Measurements from ENCODE around the gene PACSIN1.

The PACSIN1 gene

DNA sequence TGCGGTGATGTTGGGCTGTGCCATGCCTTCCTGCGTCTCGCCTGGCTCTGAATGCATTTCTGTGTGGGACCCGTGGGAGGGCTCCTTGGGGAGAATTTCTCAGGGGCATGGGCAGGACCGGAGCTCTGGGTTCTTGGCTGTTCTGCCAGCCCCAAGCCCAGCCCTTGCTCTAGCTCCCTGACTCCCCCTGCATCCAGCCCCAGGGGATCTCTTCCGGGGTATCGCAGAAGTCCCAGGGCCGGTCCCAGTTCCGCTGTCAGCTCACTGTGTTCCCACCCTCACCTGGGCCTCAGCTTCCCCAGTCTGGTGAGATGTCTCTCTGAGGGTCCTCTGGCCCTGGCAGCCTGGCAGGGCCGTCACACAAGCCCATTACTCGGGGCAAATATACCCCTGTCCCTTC, 69.8 kb downstream of the PACSIN1 start:
- no peak overlapping the region for H3K4me3 ChIP-seq (ENCODE audit: low read length)
- H3K4me2 ChIP-seq (ENCODE audit: low read length): no peak overlapping the region
- H3K36me3 ChIP-seq (ENCODE audit: insufficient read depth, low read length): no peaks in the 10 kb centered on the region
- no peaks in the 10 kb centered on the region for H3K4me1 ChIP-seq (ENCODE audit: control insufficient read depth, insufficient read depth, low read length)
- H3K9me3 ChIP-seq (replicated peaks; ENCODE audit: low read length): no peaks in the 10 kb centered on the region
- H3K27me3 ChIP-seq (ENCODE audit: control insufficient read depth, insufficient read depth, low read length): no peaks in the 10 kb centered on the region
- no peak overlapping the region for H3K9ac ChIP-seq (ENCODE audit: low read depth, low read length)

DNA sequence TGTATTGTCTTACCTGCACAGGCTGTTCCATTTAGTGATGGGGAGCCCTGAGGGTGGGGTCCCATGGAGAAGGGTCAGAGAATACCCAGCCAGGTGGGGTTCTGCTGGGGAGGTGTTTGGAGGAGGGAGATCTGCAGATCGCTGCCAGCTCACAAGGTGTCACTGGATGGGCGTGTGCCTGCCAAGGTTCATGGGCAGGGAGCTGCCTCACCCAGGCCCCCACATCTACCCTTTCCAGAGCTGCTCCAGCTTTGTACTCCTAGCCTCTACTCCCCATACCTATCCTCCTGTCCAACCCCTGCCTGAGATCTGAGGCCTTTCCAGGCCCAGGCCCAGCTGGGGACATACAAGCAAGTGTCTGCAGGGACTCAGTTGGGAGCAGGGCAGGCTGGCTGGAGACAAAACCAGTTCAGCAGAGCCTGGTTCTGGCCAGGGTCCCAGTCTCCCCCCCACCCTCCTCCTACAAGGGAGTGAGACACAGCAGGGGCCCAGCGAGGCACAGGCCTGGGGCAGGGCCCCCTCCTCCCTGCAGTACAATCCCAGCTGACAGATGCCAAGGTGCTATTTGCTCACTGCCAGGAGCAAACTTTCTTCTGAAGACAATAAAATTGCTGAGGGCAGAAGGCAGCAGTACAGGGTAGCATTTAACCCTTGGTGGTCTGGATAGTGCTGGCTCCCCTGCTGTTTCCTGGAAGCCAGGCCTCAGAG, 70.5 kb downstream of the PACSIN1 start:
- H3K4me1 ChIP-seq (ENCODE audit: control insufficient read depth, insufficient read depth, low read length): no peaks in the 10 kb centered on the region
- H3K36me3 ChIP-seq (ENCODE audit: insufficient read depth, low read length): no peaks in the 10 kb centered on the region
- no peak overlapping the region for H3K9ac ChIP-seq (ENCODE audit: low read depth, low read length)
- no peak overlapping the region for H3K4me3 ChIP-seq (ENCODE audit: low read length)
- H3K9me3 ChIP-seq (replicated peaks; ENCODE audit: low read length): no peaks in the 10 kb centered on the region
- no peaks in the 10 kb centered on the region for H3K27me3 ChIP-seq (ENCODE audit: control insufficient read depth, insufficient read depth, low read length)
- H3K4me2 ChIP-seq (ENCODE audit: low read length): no peak overlapping the region

DNA sequence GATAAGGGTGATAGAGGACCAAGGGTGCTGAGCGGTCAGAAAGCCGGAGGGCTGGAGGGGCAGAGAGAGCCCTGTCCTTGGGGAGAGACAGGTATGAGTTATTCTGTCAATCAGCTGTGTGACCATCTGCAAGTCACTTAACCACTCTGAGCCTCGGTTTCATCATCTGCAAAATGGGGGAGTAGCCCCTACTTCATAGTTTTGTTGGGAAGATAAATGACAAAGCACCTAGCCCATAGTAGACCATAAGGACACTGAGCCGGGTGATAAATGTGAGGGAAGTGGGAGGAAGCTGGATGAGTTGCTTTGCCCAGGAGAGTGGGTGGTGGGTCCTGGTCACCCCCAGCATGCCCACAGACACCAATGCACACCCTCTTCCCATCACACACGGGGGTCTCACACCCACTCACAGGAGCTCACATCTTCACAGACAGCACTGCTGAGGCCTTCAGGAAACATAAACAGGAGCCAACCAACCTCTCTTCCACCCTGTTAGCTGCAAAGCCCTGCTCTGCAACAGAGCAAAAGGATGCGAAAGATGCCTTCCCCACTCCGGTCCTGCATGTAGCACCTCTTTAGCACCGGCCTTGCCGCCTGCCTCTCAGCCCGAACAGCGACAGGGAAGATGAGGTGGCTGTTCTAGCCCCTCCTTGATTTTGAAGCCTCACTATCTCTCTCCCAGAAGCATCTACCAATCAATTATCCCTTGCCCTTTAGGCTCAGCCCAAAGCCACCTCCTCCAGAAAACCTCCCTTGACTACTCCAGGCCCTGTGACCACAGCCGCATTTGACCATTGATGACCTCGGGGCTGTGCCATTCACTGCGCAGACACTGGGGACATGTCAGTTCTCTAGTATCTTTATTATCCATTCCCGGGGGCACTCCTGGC, 71.3 kb downstream of the PACSIN1 start:
- Histone ChIP-seq H3K4me1 (ENCODE audit: control insufficient read depth, insufficient read depth, low read length) (no peaks in the 10 kb centered on the region), H3K27me3 (ENCODE audit: control insufficient read depth, insufficient read depth, low read length) (no peaks in the 10 kb centered on the region), H3K9me3 (replicated peaks; ENCODE audit: low read length) (no peaks in the 10 kb centered on the region), H3K4me3 (ENCODE audit: low read length) (no peak overlapping the region), H3K9ac (ENCODE audit: low read depth, low read length) (no peak overlapping the region), H3K36me3 (ENCODE audit: insufficient read depth, low read length) (no peaks in the 10 kb centered on the region), H3K4me2 (ENCODE audit: low read length) (no peak overlapping the region)

DNA sequence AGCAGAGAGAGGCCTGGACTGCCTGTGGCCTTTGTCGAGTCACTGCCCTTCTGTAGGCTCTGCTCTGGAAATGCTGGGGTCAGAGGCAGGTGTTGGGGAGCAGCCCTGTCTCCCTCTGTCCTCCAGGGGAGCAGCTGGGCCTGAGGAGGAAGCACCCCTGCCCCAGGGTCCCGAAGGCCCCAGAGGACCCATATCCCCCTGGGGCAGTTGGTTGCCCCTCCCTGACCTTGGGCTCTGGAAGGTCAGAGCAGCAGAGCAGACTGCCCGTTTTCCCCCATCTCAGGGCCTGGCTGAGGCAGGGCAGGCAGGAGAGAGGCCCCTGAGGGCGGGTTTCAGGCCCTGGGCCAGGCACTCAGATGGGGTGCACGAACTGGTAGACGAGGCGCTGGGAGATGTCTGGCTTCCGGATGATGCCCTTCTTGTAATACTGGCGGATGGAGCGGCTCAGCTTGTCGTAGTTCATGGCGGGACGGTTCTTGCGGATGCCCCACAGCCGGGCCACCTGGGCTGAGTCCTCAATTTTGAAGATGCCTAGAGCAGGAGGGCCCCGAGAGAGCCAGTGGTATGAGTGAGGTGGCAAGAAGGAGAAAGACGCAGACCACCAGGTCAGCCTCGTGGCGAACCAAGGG, 72.2 kb downstream of the PACSIN1 start:
- peaks cover under 1% of the 10 kb centered on the region for H3K4me1 ChIP-seq (ENCODE audit: control insufficient read depth, insufficient read depth, low read length)
- H3K27me3 ChIP-seq (ENCODE audit: control insufficient read depth, insufficient read depth, low read length): no peaks in the 10 kb centered on the region
- no peaks in the 10 kb centered on the region for H3K36me3 ChIP-seq (ENCODE audit: insufficient read depth, low read length)
- H3K9ac ChIP-seq (ENCODE audit: low read depth, low read length): no peak overlapping the region
- no peak overlapping the region for H3K4me3 ChIP-seq (ENCODE audit: low read length)
- no peak overlapping the region for H3K4me2 ChIP-seq (ENCODE audit: low read length)
- no peaks in the 10 kb centered on the region for H3K9me3 ChIP-seq (replicated peaks; ENCODE audit: low read length)

DNA sequence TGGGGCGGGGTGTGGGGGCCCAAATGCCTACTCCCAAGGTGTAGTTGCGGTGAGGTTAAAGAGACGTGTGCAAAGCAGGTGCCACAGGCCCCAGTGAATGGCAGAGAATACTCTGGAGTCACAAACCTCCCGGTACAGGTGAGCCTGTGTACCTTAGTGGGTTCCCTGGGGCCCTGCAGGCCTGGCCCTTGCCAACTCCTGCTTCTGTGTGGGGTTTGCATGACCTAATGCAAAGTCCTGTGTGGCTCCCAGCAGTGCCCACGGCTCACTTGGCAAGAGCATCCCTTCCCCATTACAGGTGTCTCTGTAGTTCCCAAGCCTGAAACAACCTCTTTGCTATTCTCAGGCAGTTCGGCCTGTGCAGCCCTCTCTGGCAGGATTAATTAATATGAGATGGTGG, 72.7 kb downstream of the PACSIN1 start:
- Histone ChIP-seq H3K9me3 (replicated peaks; ENCODE audit: low read length) (no peaks in the 10 kb centered on the region), H3K9ac (ENCODE audit: low read depth, low read length) (no peak overlapping the region), H3K36me3 (ENCODE audit: insufficient read depth, low read length) (no peaks in the 10 kb centered on the region), H3K4me1 (ENCODE audit: control insufficient read depth, insufficient read depth, low read length) (peaks cover 6% of the 10 kb centered on the region), H3K4me3 (ENCODE audit: low read length) (no peak overlapping the region), H3K27me3 (ENCODE audit: control insufficient read depth, insufficient read depth, low read length) (no peaks in the 10 kb centered on the region), H3K4me2 (ENCODE audit: low read length) (no peak overlapping the region)

DNA sequence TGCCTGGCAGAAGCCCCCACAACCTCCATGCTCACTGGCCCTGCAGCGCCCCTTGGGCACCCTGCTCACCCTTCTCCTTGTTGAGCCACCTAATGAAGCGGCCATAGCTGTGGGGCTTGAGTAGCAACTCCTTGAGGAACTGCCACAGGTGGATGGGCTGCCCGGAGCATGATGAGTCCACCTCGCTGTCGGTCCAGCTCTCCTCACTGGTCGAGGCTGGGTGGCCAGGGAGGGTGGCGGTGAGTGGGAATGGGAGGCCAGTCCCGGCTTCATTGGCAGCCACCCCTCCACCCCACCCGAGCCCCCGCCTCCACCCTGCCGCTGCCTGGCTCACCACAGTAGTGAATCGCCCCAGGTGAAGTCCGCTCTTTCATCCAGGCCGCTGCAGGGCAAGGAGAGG, 73.3 kb downstream of the PACSIN1 start:
- H3K9ac ChIP-seq (ENCODE audit: low read depth, low read length): no peak overlapping the region
- H3K4me2 ChIP-seq (ENCODE audit: low read length): no peak overlapping the region
- no peaks in the 10 kb centered on the region for H3K9me3 ChIP-seq (replicated peaks; ENCODE audit: low read length)
- H3K36me3 ChIP-seq (ENCODE audit: insufficient read depth, low read length): no peaks in the 10 kb centered on the region
- no peak overlapping the region for H3K4me3 ChIP-seq (ENCODE audit: low read length)
- H3K4me1 ChIP-seq (ENCODE audit: control insufficient read depth, insufficient read depth, low read length): peaks cover 12% of the 10 kb centered on the region
- H3K27me3 ChIP-seq (ENCODE audit: control insufficient read depth, insufficient read depth, low read length): no peaks in the 10 kb centered on the region

DNA sequence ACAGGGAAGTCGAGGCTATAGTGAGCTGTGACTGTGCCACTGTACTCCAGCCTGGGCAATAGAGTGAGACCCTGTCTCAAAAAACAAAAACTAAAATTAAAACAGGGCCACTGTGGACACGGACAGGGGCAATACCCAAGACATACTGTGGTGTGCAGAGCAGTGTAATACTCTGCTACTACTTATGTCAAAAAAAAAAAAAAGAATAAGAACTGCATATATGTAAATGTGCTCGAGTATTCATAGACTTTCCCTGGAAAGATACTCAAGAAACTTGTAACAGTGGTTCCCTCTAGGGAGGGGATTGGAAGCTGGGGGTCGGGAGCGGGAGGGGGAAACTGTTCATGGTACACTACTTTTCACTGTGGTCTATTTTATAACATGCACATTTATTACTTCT, 74.3 kb downstream of the PACSIN1 start:
- H3K4me3 ChIP-seq (ENCODE audit: low read length): no peak overlapping the region
- H3K4me2 ChIP-seq (ENCODE audit: low read length): no peak overlapping the region
- peaks cover 19% of the 10 kb centered on the region for H3K4me1 ChIP-seq (ENCODE audit: control insufficient read depth, insufficient read depth, low read length)
- H3K36me3 ChIP-seq (ENCODE audit: insufficient read depth, low read length): no peaks in the 10 kb centered on the region
- no peaks in the 10 kb centered on the region for H3K9me3 ChIP-seq (replicated peaks; ENCODE audit: low read length)
- no peaks in the 10 kb centered on the region for H3K27me3 ChIP-seq (ENCODE audit: control insufficient read depth, insufficient read depth, low read length)
- H3K9ac ChIP-seq (ENCODE audit: low read depth, low read length): no peak overlapping the region

DNA sequence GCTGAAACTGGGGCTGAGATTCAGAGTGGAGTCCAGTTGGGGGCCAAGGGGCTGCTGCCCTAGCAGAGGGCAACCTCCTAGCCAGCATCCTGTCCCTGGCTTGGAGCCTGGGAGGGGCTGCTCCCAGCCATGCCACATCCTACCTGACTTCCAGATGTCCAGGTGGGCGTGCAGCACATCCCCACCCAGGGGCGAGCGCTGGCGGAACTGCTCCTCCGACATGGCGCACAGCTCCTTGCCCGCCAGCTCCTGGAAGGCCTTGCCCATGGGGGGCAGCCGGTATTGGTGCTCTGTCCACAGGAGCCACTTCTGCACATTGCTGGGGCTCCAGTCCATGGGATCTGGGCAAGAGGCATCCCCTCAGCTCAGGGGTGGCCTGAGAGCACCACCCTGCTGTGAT, 75.0 kb downstream of the PACSIN1 start:
- Histone ChIP-seq H3K36me3 (ENCODE audit: insufficient read depth, low read length) (no peaks in the 10 kb centered on the region), H3K9ac (ENCODE audit: low read depth, low read length) (no peak overlapping the region), H3K4me2 (ENCODE audit: low read length) (no peak overlapping the region), H3K4me3 (ENCODE audit: low read length) (no peak overlapping the region), H3K4me1 (ENCODE audit: control insufficient read depth, insufficient read depth, low read length) (peaks cover 19% of the 10 kb centered on the region), H3K27me3 (ENCODE audit: control insufficient read depth, insufficient read depth, low read length) (no peaks in the 10 kb centered on the region), H3K9me3 (replicated peaks; ENCODE audit: low read length) (no peaks in the 10 kb centered on the region)

DNA sequence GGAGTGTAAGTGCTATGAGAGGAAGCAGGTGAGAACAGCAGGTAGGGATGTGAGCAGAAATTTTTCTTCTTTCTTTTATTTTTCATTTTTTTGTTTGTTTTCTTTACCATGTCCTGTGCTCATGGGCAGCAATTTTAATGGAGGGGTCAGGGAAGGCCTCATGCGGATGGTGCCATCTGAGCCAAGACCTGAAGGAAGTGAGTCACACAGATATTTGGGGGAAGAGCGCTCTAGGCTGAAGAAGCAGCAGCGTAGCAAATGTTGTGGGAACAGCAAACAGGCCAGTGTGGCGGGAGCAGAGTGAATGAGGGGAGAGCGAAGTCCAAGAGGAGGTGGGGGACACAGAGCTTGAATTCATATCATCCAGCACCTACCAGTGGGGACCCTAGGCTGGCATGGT, 77.5 kb downstream of the PACSIN1 start:
- H3K9me3 ChIP-seq (replicated peaks; ENCODE audit: low read length): no peaks in the 10 kb centered on the region
- H3K4me2 ChIP-seq (ENCODE audit: low read length): peak overlapping the region; percentile 39
- H3K4me3 ChIP-seq (ENCODE audit: low read length): no peak overlapping the region
- no peak overlapping the region for H3K9ac ChIP-seq (ENCODE audit: low read depth, low read length)
- H3K27me3 ChIP-seq (ENCODE audit: control insufficient read depth, insufficient read depth, low read length): no peaks in the 10 kb centered on the region
- H3K36me3 ChIP-seq (ENCODE audit: insufficient read depth, low read length): no peaks in the 10 kb centered on the region
- peaks cover 24% of the 10 kb centered on the region for H3K4me1 ChIP-seq (ENCODE audit: control insufficient read depth, insufficient read depth, low read length)

DNA sequence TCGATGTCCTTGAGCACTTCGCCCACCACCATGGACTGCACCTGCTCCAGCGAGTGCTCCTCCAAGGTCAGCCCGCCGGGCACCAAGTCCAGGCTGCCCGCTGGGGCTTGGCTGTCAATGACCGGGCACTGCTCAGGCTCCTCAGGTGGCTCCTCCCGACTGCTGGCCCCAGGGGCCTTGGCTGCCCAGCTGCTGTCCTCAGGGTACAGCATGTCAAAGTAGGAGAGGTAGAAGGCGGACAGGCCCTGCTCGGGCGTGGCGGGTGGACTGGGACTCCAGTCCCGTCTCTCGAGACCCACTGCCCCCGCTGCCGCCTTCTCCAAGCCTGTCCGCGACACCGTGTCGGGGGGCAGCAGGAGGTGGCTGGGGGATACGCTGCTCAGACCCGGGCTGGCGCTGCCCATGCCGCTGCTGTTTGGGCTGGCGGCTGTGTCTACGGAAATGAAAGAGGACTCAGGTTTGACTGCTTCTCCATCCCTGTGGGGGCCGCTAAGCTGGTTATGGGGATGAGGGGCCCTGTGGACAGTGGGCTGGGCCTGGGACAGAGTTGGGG, 78.3 kb downstream of the PACSIN1 start:
- H3K4me1 ChIP-seq (ENCODE audit: control insufficient read depth, insufficient read depth, low read length): peaks cover 24% of the 10 kb centered on the region
- no peak overlapping the region for H3K9ac ChIP-seq (ENCODE audit: low read depth, low read length)
- H3K36me3 ChIP-seq (ENCODE audit: insufficient read depth, low read length): no peaks in the 10 kb centered on the region
- peak overlapping the region; percentile 39 for H3K4me2 ChIP-seq (ENCODE audit: low read length)
- peaks cover under 1% of the 10 kb centered on the region for H3K27me3 ChIP-seq (ENCODE audit: control insufficient read depth, insufficient read depth, low read length)
- no peaks in the 10 kb centered on the region for H3K9me3 ChIP-seq (replicated peaks; ENCODE audit: low read length)
- no peak overlapping the region for H3K4me3 ChIP-seq (ENCODE audit: low read length)

DNA sequence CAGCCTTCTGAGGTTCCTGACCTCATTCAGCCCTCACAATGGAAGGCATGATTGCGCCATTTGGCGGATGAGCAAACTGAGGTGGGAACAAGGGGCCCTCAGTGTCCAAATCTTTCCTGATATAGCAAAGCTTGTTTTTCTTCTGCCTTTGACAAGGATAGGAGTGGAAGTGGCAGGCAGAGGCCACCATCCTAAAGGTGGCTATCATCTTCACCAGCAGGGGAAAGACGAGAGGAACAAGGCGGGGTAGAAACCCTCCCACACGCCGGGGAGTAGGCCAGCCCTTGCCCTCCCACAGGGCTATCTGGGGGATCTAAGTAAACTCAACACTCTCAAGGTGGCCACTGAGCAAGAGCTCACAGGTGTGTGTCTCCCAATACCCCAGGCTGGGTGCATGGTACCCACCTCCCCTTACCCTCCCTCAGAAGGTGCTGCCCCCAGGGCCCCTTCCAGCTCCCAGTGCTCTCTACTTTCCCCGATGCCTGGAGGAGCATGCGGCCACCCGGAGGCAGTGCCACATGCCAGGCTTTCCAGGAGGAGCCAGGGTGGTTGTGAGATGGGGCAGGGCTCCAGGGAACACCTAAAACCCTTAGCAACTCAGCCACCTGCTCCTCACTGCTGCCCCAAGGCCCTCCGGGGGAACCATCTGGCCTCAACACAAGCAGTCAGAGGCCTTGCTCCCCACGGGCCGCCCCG, 79.0 kb downstream of the PACSIN1 start:
- Histone ChIP-seq H3K4me1 (ENCODE audit: control insufficient read depth, insufficient read depth, low read length) (peaks cover 24% of the 10 kb centered on the region), H3K9me3 (replicated peaks; ENCODE audit: low read length) (no peaks in the 10 kb centered on the region), H3K27me3 (ENCODE audit: control insufficient read depth, insufficient read depth, low read length) (peaks cover 3% of the 10 kb centered on the region), H3K4me3 (ENCODE audit: low read length) (no peak overlapping the region), H3K36me3 (ENCODE audit: insufficient read depth, low read length) (no peaks in the 10 kb centered on the region), H3K4me2 (ENCODE audit: low read length) (no peak overlapping the region), H3K9ac (ENCODE audit: low read depth, low read length) (no peak overlapping the region)
